PC-3 (cell line): ENCODE results near the gene ADAM12.

ENCODE experiments used
- CTCF ChIP-seq: fragments of 300-600 bp; sonication (generic); conservative IDR thresholded peaks from 2 replicates; pipeline ENCODE4 v1.5.1; 2017; ENCODE audit warnings: antibody characterized with exemption, low read depth, mild to moderate bottlenecking, low read length
- EZH2 ChIP-seq: fragments of 300-600 bp; sonication (generic); IDR thresholded peaks from one replicate; pipeline ENCODE4 v1.6.1; 2017; ENCODE audit warnings: antibody characterized with exemption, mild to moderate bottlenecking, low read length; ENCODE audit not compliant: unreplicated experiment
- EZH2phosphoT487 ChIP-seq: fragments of 300-600 bp; sonication (generic); IDR thresholded peaks from 2 replicates; pipeline ENCODE4 v1.6.1; 2018; ENCODE audit warnings: mild to moderate bottlenecking, antibody characterized with exemption, low read length, borderline replicate concordance

GRCh38 chr10:126397156-126397555 lies 8.9 kb upstream of the ADAM12 start:
- TF ChIP-seq CTCF (no peak), EZH2 (no peak), EZH2phosphoT487 (no peak)
